Tracheal epithelial cell (primary cell): ENCODE data around the gene RASGRF2. TPM values are rescaled to one million over a fixed set of nuclear protein-coding genes. Genes with fewer than 3 reads are reported as not detected.

Experiments
- total RNA-seq: library from RNA; depleted of rRNA; stranded (reverse); fragments of >200 nt; gene quantifications from 2 replicates; pipeline ENCODE4 v1.2.1, GENCODE V29; 2014

The RASGRF2 gene, protein sequence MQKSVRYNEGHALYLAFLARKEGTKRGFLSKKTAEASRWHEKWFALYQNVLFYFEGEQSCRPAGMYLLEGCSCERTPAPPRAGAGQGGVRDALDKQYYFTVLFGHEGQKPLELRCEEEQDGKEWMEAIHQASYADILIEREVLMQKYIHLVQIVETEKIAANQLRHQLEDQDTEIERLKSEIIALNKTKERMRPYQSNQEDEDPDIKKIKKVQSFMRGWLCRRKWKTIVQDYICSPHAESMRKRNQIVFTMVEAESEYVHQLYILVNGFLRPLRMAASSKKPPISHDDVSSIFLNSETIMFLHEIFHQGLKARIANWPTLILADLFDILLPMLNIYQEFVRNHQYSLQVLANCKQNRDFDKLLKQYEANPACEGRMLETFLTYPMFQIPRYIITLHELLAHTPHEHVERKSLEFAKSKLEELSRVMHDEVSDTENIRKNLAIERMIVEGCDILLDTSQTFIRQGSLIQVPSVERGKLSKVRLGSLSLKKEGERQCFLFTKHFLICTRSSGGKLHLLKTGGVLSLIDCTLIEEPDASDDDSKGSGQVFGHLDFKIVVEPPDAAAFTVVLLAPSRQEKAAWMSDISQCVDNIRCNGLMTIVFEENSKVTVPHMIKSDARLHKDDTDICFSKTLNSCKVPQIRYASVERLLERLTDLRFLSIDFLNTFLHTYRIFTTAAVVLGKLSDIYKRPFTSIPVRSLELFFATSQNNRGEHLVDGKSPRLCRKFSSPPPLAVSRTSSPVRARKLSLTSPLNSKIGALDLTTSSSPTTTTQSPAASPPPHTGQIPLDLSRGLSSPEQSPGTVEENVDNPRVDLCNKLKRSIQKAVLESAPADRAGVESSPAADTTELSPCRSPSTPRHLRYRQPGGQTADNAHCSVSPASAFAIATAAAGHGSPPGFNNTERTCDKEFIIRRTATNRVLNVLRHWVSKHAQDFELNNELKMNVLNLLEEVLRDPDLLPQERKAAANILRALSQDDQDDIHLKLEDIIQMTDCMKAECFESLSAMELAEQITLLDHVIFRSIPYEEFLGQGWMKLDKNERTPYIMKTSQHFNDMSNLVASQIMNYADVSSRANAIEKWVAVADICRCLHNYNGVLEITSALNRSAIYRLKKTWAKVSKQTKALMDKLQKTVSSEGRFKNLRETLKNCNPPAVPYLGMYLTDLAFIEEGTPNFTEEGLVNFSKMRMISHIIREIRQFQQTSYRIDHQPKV (N-terminal part only)
- 0.21 and 1.7 TPM in 2 replicates for total RNA-seq

DNA sequence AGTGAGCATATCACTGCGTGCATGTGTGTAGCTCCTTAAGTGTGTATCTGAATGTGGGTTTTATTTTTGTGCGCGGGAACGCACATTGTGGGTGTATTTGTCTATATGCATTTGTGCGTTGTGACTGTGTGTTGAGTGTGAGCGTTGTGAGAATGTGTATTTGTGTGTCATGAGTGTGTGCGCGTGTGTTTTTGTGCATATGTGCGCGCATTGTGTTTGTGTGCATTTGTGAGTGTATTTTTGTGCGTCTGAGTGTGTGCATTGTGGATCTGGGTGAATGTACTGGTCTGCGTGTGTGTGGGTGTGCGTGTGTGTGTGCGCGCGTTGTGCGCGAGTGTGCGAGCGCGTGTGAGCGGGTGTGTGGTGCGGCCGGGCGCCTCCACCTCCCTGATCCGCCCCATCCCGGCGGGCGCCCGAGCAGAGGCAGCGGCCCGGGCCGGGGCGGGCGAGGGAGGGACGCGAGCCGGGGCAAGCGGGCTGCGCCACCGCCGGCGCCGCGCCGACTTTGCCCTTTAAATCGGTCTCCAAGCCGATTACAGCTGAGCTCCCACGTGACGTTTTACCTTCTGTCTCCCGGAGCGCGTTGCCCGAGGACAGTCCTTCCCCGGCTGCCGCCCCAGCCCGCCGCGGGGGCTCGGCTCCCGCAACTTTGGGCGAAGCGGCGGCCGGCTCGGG is at the start of gene RASGRF2:
TSS of gene RASGRF2 (plus strand) at position 596 of the 675 bp plus-strand sequence. CDS start 376 bp downstream, outside the sequence.

GRCh38 chr5:81233080-81233634 is 273.0 kb downstream of the RASGRF2 start, which contains the start of gene CKMT2:
TSS of gene CKMT2 (plus strand) at chr5:81233322. CDS start at chr5:81251133, 17,811 bp downstream.

